Keratinocyte (primary cell): Measurements from ENCODE around the gene SESTD1.

Experiments
- CTCF ChIP-seq, 3 experiments: IDR thresholded peaks in 1 of 3; conservative IDR thresholded peaks in 1 of 3; optimal IDR thresholded peaks in 1 of 3; 2 replicates in 2 of 3; 3 replicates in 1 of 3; pipeline versions ENCODE3 to v1.5.1; 2011; ENCODE audit warnings: low read length in 3 of 3, mild to moderate bottlenecking in 3 of 3, moderate library complexity in 2 of 3, control low read depth in 1 of 3, inconsistent platforms in 1 of 3; ENCODE audit not compliant: insufficient read depth in 2 of 3; ENCODE audit errors: extremely low read depth in 1 of 3
- EZH2 ChIP-seq: IDR thresholded peaks from one replicate; pipeline ENCODE4 v1.6.1; 2012; ENCODE audit warnings: inconsistent platforms, mild to moderate bottlenecking, low read length, moderate library complexity

DNA sequence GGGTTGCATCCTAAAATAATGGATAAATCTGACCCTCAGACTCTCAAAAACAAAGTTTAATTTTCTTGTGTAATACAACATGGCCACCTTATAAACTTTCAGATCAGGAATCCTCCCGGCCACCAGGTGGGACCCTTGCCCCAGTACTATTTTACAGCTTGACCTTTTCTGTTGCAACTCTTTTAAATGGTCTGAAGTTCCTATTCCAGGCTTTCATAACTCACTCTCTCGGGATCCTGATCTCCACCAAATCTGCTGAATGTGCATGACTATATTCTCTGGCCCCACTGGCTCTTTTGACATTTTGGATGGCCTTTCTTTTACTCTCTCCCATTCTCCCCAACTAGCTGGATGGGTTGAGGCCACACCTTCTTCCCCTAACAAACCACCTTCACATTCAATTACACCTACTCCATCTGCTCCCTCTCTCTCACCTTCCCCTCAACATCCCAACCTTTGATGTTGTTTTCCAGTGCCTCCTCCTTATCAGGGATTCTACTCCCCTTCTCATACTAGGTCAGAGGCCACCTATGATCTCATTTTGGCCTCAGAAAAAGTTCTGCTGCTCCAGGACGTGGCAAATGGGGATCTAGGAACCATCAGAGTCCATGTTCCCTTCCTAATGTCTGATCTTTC lies 70.8 kb downstream of the SESTD1 start:
- no peak for TF ChIP-seq CTCF (optimal IDR thresholded peaks at IDR 0.05 in 1 of 3, IDR thresholded peaks at IDR 0.05 in 1 of 3, conservative IDR thresholded peaks at IDR 0.05 in 1 of 3; ENCODE audit: extremely low read depth in 1 of 3, insufficient read depth in 2 of 3, low read length in 3 of 3)
- TF ChIP-seq EZH2 = no peak
